Keratinocyte (primary cell): ENCODE measurements around the gene CCL13. TPM values are rescaled to one million over a fixed set of nuclear protein-coding genes. Genes with fewer than 3 reads are reported as not detected.

Source experiments
- DNase-seq: peaks from one replicate; pipeline ENCODE4 v3.0.0-alpha.2; 2011; ENCODE audit warnings: low read depth, missing footprints, low spot score
- FAIRE-seq: peaks from 2 replicates; lab custom pipeline; 2011; peaks lifted over from hg19 to GRCh38; lab: Jason Lieb, UNC
- H2AFZ ChIP-seq: 2 replicates; pipeline ENCODE4 v1.6.0; 2012; ENCODE audit warnings: low read length, control low read depth, inconsistent platforms; ENCODE audit not compliant: control insufficient read depth
- H3K27ac ChIP-seq: 2 replicates; pipeline ENCODE4 v1.5.1; 2011; ENCODE audit warnings: low read length; ENCODE audit not compliant: control insufficient read depth, insufficient read depth
- H3K27me3 ChIP-seq: 3 replicates; pipeline ENCODE4 v1.6.0; 2011; ENCODE audit warnings: low read length; ENCODE audit not compliant: control insufficient read depth, insufficient read depth; ENCODE audit errors: extremely low read depth
- H3K36me3 ChIP-seq, 2 experiments: 2 replicates in 1 of 2; 3 replicates in 1 of 2; pipeline ENCODE4 v1.5.1; 2011; ENCODE audit warnings: low read length in 2 of 2, mild to moderate bottlenecking in 1 of 2; ENCODE audit not compliant: control insufficient read depth in 2 of 2, insufficient read depth in 2 of 2; ENCODE audit errors: extremely low read depth in 1 of 2
- H3K4me1 ChIP-seq: 3 replicates; pipeline ENCODE4 v1.5.1; 2011; ENCODE audit warnings: low read length; ENCODE audit not compliant: control insufficient read depth, insufficient read depth; ENCODE audit errors: extremely low read depth
- H3K4me2 ChIP-seq: 3 replicates; pipeline ENCODE4 v1.6.0; 2011; ENCODE audit warnings: low read depth, low read length; ENCODE audit not compliant: control insufficient read depth, insufficient read depth; ENCODE audit errors: extremely low read depth
- H3K4me3 ChIP-seq, 3 experiments: fragments of 200-600 bp in 1 of 3; sonication (generic) in 1 of 3; 2 replicates in 2 of 3; 3 replicates in 1 of 3; pipeline ENCODE4 v1.5.1; 2011 to 2016; ENCODE audit warnings: low read length in 3 of 3, mild to moderate bottlenecking in 3 of 3, control low read depth in 2 of 3, inconsistent platforms in 1 of 3, low read depth in 1 of 3, mixed read lengths in 1 of 3, mixed run types in 1 of 3, moderate library complexity in 1 of 3; ENCODE audit not compliant: control insufficient read depth in 2 of 3, insufficient read depth in 2 of 3; ENCODE audit errors: extremely low read depth in 1 of 3
- H3K79me2 ChIP-seq: 2 replicates; pipeline ENCODE4 v1.6.0; 2012; ENCODE audit warnings: low read length; ENCODE audit not compliant: control insufficient read depth, insufficient read depth
- H3K9ac ChIP-seq: 3 replicates; pipeline ENCODE4 v1.6.0; 2011; ENCODE audit warnings: low read length; ENCODE audit not compliant: control insufficient read depth, insufficient read depth; ENCODE audit errors: extremely low read depth
- H3K9me1 ChIP-seq: 3 replicates; pipeline ENCODE4 v1.6.0; 2011; ENCODE audit warnings: low read length; ENCODE audit not compliant: control insufficient read depth, insufficient read depth; ENCODE audit errors: extremely low read depth
- H3K9me3 ChIP-seq: 2 replicates; pipeline ENCODE4 v1.5.1; 2012; ENCODE audit warnings: low read depth, low read length; ENCODE audit not compliant: control insufficient read depth
- H4K20me1 ChIP-seq: 3 replicates; pipeline ENCODE4 v1.6.0; 2011; ENCODE audit warnings: low read length; ENCODE audit not compliant: control insufficient read depth, insufficient read depth; ENCODE audit errors: extremely low read depth
- EZH2 ChIP-seq: IDR thresholded peaks from one replicate; pipeline ENCODE4 v1.6.1; 2012; ENCODE audit warnings: inconsistent platforms, mild to moderate bottlenecking, low read length, moderate library complexity
- dilution Hi-C: fragments of 300-500 bp; cut with MboI; formaldehyde crosslinking; loops from one replicate; pipeline ENCODE4 v1.7.0; 2020; ENCODE audit warnings: low sequenced_read_pairs; ENCODE audit not compliant: extremely low pct_ligation_motif_present
- polyA plus RNA-seq, 5 experiments: library from polyadenylated mRNA; depleted of rRNA in 3 of 5; stranded (reverse) in 3 of 5; stranded (forward) in 1 of 5; unstranded in 1 of 5; fragments of >200 nt; gene quantifications; 1 replicate in 1 of 5; 2 replicates in 3 of 5; 3 replicates in 1 of 5; pipeline versions ENCODE4 v1.2.1 to v1.2.3, GENCODE V29; 2011 to 2012; ENCODE audit warnings: missing spikeins in 2 of 5, low read depth in 1 of 5, low replicate concordance in 1 of 5
- TF ChIP-seq, protein P1 (sequence below), 3 experiments: IDR thresholded peaks in 1 of 3; conservative IDR thresholded peaks in 1 of 3; optimal IDR thresholded peaks in 1 of 3; 2 replicates in 2 of 3; 3 replicates in 1 of 3; pipeline versions ENCODE3 to v1.5.1; 2011; ENCODE audit warnings: low read length in 3 of 3, mild to moderate bottlenecking in 3 of 3, moderate library complexity in 2 of 3, control low read depth in 1 of 3, inconsistent platforms in 1 of 3; ENCODE audit not compliant: insufficient read depth in 2 of 3; ENCODE audit errors: extremely low read depth in 1 of 3

CCL13 gene
- polyA plus RNA-seq, 1 donor (not counting 4 experiments of a cell fraction or from before 2014, with no cell fraction given), result not detected

DNA sequence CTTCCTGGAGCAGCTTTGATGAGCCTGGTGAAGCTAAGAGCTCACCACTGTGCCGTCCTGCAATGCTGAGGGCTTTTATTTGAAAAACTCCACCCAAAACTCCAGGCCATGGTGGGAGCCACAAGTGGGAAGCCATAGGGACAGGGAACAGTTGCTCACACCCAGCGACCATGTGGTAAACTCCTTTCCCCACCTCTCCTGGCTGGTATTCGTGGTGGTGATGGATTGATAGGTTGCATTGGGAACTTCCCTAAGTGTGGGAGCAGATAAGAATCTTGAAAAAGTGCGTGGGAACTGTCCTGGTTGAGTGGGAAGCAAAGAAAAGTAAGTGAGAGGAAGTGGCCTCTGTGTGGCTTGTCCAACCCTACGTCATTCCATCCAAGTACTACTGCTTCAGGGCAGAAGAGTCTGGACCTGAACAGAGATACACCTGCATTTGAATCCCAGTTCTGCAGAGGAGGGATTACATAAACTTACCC, 6.9 kb downstream of the CCL13 start, which contains the start of gene CCL1:
Gene CCL1 (minus strand): TSS at position 51 of the 479 bp plus-strand sequence. CDS start 72 bp downstream, outside the sequence.
- Histone ChIP-seq H3K27me3 (no peaks in the 10 kb centered on the region), H3K9me1 (no peaks in the 10 kb centered on the region), H3K9ac (no peak within 1 kb of the TSS), H3K36me3 (no peaks in the 10 kb centered on the region), H4K20me1 (no peaks in the 10 kb centered on the region), H3K9me3 (no peaks in the 10 kb centered on the region), H3K4me3 (no peak within 1 kb of the TSS), H2AFZ (no peak within 1 kb of the TSS), H3K4me1 (no peaks in the 10 kb centered on the region), H3K79me2 (no peaks in the 10 kb centered on the region), H3K4me2 (no peak within 1 kb of the TSS), H3K27ac (no peak within 1 kb of the TSS)
- TF ChIP-seq, protein P1, sequence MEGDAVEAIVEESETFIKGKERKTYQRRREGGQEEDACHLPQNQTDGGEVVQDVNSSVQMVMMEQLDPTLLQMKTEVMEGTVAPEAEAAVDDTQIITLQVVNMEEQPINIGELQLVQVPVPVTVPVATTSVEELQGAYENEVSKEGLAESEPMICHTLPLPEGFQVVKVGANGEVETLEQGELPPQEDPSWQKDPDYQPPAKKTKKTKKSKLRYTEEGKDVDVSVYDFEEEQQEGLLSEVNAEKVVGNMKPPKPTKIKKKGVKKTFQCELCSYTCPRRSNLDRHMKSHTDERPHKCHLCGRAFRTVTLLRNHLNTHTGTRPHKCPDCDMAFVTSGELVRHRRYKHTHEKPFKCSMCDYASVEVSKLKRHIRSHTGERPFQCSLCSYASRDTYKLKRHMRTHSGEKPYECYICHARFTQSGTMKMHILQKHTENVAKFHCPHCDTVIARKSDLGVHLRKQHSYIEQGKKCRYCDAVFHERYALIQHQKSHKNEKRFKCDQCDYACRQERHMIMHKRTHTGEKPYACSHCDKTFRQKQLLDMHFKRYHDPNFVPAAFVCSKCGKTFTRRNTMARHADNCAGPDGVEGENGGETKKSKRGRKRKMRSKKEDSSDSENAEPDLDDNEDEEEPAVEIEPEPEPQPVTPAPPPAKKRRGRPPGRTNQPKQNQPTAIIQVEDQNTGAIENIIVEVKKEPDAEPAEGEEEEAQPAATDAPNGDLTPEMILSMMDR (optimal IDR thresholded peaks at IDR 0.05 in 1 of 3, IDR thresholded peaks at IDR 0.05 in 1 of 3, conservative IDR thresholded peaks at IDR 0.05 in 1 of 3; ENCODE audit: extremely low read depth in 1 of 3, insufficient read depth in 2 of 3, low read length in 3 of 3), result no peak
- TF ChIP-seq EZH2, result no peak
- dilution Hi-C loops, result loop anchor here (25.0 kb wide), 1 partner anchor 151 kb away; no protein-coding TSS in a partner anchor
- DNase-seq, result no peak
- FAIRE-seq, result no peak

GRCh38 chr17:34364751-34365150, 8.5 kb downstream of the CCL13 start:
- Histone ChIP-seq H3K36me3 (no peaks in the 10 kb centered on the region), H3K9me1 (no peaks in the 10 kb centered on the region), H3K9ac (no peak overlapping the region), H3K79me2 (no peaks in the 10 kb centered on the region), H3K4me3 (no peak overlapping the region), H3K9me3 (no peaks in the 10 kb centered on the region), H3K27me3 (no peaks in the 10 kb centered on the region), H3K4me1 (no peaks in the 10 kb centered on the region), H3K4me2 (no peak overlapping the region), H4K20me1 (no peaks in the 10 kb centered on the region), H2AFZ (no peak overlapping the region), H3K27ac (no peak overlapping the region)
- TF ChIP-seq, protein P1 (optimal IDR thresholded peaks at IDR 0.05 in 1 of 3, IDR thresholded peaks at IDR 0.05 in 1 of 3, conservative IDR thresholded peaks at IDR 0.05 in 1 of 3; ENCODE audit: extremely low read depth in 1 of 3, insufficient read depth in 2 of 3, low read length in 3 of 3), result no peak
- TF ChIP-seq EZH2, result no peak
- dilution Hi-C loops, result loop anchor here (25.0 kb wide), 1 partner anchor 152 kb away; no protein-coding TSS in a partner anchor
- FAIRE-seq (no peak), DNase-seq (no peak)
